Keratinocyte (primary cell): ENCODE data around the gene CACNA1S.

ENCODE experiments used
- EZH2 ChIP-seq: IDR thresholded peaks from one replicate; pipeline ENCODE4 v1.6.1; 2012; ENCODE audit warnings: inconsistent platforms, mild to moderate bottlenecking, low read length, moderate library complexity
- TF ChIP-seq, protein P1 (sequence below), 3 experiments: IDR thresholded peaks in 1 of 3; conservative IDR thresholded peaks in 1 of 3; optimal IDR thresholded peaks in 1 of 3; 2 replicates in 2 of 3; 3 replicates in 1 of 3; pipeline versions ENCODE3 to v1.5.1; 2011; ENCODE audit warnings: low read length in 3 of 3, mild to moderate bottlenecking in 3 of 3, moderate library complexity in 2 of 3, control low read depth in 1 of 3, inconsistent platforms in 1 of 3; ENCODE audit not compliant: insufficient read depth in 2 of 3; ENCODE audit errors: extremely low read depth in 1 of 3

DNA sequence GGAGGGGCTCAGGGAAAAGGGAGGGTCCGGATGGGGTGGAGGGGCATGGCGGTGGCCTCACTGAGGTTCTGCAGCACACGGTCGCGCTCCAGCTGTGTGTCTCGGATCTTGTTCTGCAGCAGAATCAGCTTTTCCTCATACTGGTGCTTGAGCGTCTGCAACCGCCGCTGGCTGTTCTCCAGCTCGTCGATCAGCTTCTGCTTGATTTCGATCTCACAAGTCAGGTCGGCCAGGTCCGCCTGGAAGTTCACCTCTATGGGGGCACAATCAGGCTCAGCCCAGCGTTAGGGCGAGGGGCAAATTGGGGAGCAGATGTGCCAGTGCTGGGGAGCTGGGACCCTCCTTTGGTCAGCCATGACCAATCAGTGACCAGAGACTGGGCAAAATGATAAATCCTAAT, 113.9 kb downstream of the CACNA1S start:
- no peak for TF ChIP-seq EZH2
- TF ChIP-seq, protein P1, sequence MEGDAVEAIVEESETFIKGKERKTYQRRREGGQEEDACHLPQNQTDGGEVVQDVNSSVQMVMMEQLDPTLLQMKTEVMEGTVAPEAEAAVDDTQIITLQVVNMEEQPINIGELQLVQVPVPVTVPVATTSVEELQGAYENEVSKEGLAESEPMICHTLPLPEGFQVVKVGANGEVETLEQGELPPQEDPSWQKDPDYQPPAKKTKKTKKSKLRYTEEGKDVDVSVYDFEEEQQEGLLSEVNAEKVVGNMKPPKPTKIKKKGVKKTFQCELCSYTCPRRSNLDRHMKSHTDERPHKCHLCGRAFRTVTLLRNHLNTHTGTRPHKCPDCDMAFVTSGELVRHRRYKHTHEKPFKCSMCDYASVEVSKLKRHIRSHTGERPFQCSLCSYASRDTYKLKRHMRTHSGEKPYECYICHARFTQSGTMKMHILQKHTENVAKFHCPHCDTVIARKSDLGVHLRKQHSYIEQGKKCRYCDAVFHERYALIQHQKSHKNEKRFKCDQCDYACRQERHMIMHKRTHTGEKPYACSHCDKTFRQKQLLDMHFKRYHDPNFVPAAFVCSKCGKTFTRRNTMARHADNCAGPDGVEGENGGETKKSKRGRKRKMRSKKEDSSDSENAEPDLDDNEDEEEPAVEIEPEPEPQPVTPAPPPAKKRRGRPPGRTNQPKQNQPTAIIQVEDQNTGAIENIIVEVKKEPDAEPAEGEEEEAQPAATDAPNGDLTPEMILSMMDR (optimal IDR thresholded peaks at IDR 0.05 in 1 of 3, IDR thresholded peaks at IDR 0.05 in 1 of 3, conservative IDR thresholded peaks at IDR 0.05 in 1 of 3; ENCODE audit: extremely low read depth in 1 of 3, insufficient read depth in 2 of 3, low read length in 3 of 3) = no peak
